Astrocyte of the cerebellum (primary cell): ENCODE measurements around the gene ZMAT1.

ENCODE experiments used
- DNase-seq: peaks from one replicate; pipeline ENCODE4 v3.0.0-alpha.2; 2011; ENCODE audit warnings: low read depth
- H3K4me3 ChIP-seq: 2 replicates; pipeline ENCODE4 v1.5.1; 2011; ENCODE audit warnings: mild to moderate bottlenecking, low read depth, low read length, moderate library complexity
- CTCF ChIP-seq: IDR thresholded peaks from 2 replicates; pipeline ENCODE4 v1.5.1; 2012; ENCODE audit warnings: low read length, low read depth, moderate library complexity, mild to moderate bottlenecking; ENCODE audit errors: missing control alignments
- in situ Hi-C: cut with HindIII; loops from 2 replicates; pipeline ENCODE4 v1.10.0; 2017; ENCODE audit warnings: low sequenced_read_pairs

ZMAT1 gene

GRCh38 chrX:101950581-101950980 is 18.8 kb upstream of the ZMAT1 start:
- in situ Hi-C loops, result no loop called here
- no peak for DNase-seq
- no peak for TF ChIP-seq CTCF
- H3K4me3 ChIP-seq, result no peak overlapping the region

GRCh38 chrX:101932249-101932570 is 383 bp upstream of the ZMAT1 start:
- TF ChIP-seq CTCF, result no peak
- peak overlapping the region; percentile 47 for H3K4me3 ChIP-seq
- in situ Hi-C loops, result no loop called here
- no peak for DNase-seq

- DNase-seq, result no peak
- peak overlapping the region; percentile 47 for H3K4me3 ChIP-seq
- no peak for TF ChIP-seq CTCF
- in situ Hi-C loops, result no loop called here
These were observed 715 bp downstream of the ZMAT1 start for GRCh38 chrX:101931136-101931487.

- no peak for DNase-seq
- no peak for TF ChIP-seq CTCF
- in situ Hi-C loops, result no loop called here
- H3K4me3 ChIP-seq, result no peak overlapping the region
These were observed 6.1 kb downstream of the ZMAT1 start for GRCh38 chrX:101925733-101926132.

- in situ Hi-C loops, result no loop called here
- DNase-seq, result no peak
- no peak for TF ChIP-seq CTCF
- no peak overlapping the region for H3K4me3 ChIP-seq
These were observed 13.1 kb downstream of the ZMAT1 start for GRCh38 chrX:101918751-101919150.

GRCh38 chrX:101906136-101906796 is 25.6 kb downstream of the ZMAT1 start:
- DNase-seq, result no peak
- in situ Hi-C loops, result no loop called here
- no peak overlapping the region for H3K4me3 ChIP-seq
- no peak for TF ChIP-seq CTCF

GRCh38 chrX:101904996-101905395 is 26.8 kb downstream of the ZMAT1 start:
- in situ Hi-C loops, result no loop called here
- DNase-seq, result no peak
- H3K4me3 ChIP-seq, result no peak overlapping the region
- TF ChIP-seq CTCF, result no peak
